GM12878 (cell line): ENCODE measurements around the gene LHFPL5. TPM values are rescaled to one million over a fixed set of nuclear protein-coding genes. Genes with fewer than 3 reads are reported as not detected.

Experiments used
- ATAC-seq: fragments of 200-7000 bp; cut with Tn5 transposase; 3 replicates; pipeline ENCODE4 v1.9.1; 2020; ENCODE audit warnings: mild to moderate bottlenecking, moderate library complexity
- BruUV-seq: library from RNA; stranded (reverse); fragments of 400-500 nt; replicated peaks from 2 replicates; lab custom pipeline; 2021; lab: Mats Ljungman, UMichigan
- CTCF ChIA-PET: fragments of 300-600 bp; sonication (Branson Sonifier 250); formaldehyde crosslinking; extraction: SDS; loops from one replicate; lab custom pipeline; 2021; ENCODE audit warnings: inconsistent platforms; lab: Yijun Ruan, JAX
- POLR2A ChIA-PET: fragments of 350-600 bp; formaldehyde crosslinking; extraction: SDS; loops from one replicate; lab custom pipeline; 2021; ENCODE audit warnings: inconsistent platforms; lab: Charles Lee
- RAD21 ChIA-PET: fragments of 300-600 bp; sonication (Branson Sonifier 250); formaldehyde crosslinking; loops from one replicate; lab custom pipeline; 2023; ENCODE audit warnings: antibody characterized with exemption; ENCODE audit not compliant: unreplicated experiment; lab: Charles Lee
- SMC1A ChIA-PET: fragments of 300-600 bp; sonication (Branson Sonifier 250); formaldehyde crosslinking; loops from one replicate; lab custom pipeline; 2023; ENCODE audit not compliant: unreplicated experiment, uncharacterized antibody; lab: Charles Lee
- DNase-seq: peaks from one replicate; pipeline ENCODE4 v3.0.0-alpha.2; 2011; ENCODE audit warnings: low read depth, low spot score
- FAIRE-seq: peaks from 3 replicates; lab custom pipeline; 2011; peaks lifted over from hg19 to GRCh38; lab: Jason Lieb, UNC
- H2AFZ ChIP-seq: 2 replicates; pipeline ENCODE4 v1.6.0; 2011; ENCODE audit warnings: low read depth, low read length, control low read depth; ENCODE audit not compliant: control insufficient read depth
- H3K27ac ChIP-seq: 2 replicates; pipeline ENCODE4 v1.5.1; 2011; ENCODE audit warnings: control low read depth; ENCODE audit not compliant: control insufficient read depth, insufficient read depth
- H3K27me3 ChIP-seq, 2 experiments: replicated peaks in 1 of 2; 2 replicates each; pipeline versions ENCODE4 v1.6.0 to v1.6.1; 2011; ENCODE audit warnings: low read length in 1 of 2; ENCODE audit not compliant: control insufficient read depth in 2 of 2, insufficient read depth in 2 of 2
- H3K36me3 ChIP-seq, 2 experiments: 2 replicates each; pipeline ENCODE4 v1.5.1; 2011; ENCODE audit warnings: low read length in 1 of 2; ENCODE audit not compliant: control insufficient read depth in 2 of 2, insufficient read depth in 2 of 2
- H3K4me1 ChIP-seq: 2 replicates; pipeline ENCODE4 v1.6.1; 2011; ENCODE audit warnings: mild to moderate bottlenecking, low read length, moderate library complexity, mixed read lengths; ENCODE audit not compliant: control insufficient read depth, insufficient read depth
- H3K4me2 ChIP-seq: 2 replicates; pipeline ENCODE4 v1.6.0; 2011; ENCODE audit warnings: control low read depth; ENCODE audit not compliant: control insufficient read depth, insufficient read depth
- H3K4me3 ChIP-seq: fragments of 200-600 bp; sonication (generic); 2 replicates; pipeline ENCODE4 v1.5.1; 2016
- H3K79me2 ChIP-seq: 2 replicates; pipeline ENCODE4 v1.6.0; 2011; ENCODE audit warnings: low read length; ENCODE audit not compliant: control insufficient read depth, insufficient read depth
- H3K9ac ChIP-seq: 2 replicates; pipeline ENCODE4 v1.8.0; 2011; ENCODE audit warnings: low read length, control low read depth, mixed read lengths; ENCODE audit not compliant: control insufficient read depth, insufficient read depth
- H3K9me3 ChIP-seq: replicated peaks from 3 replicates; pipeline ENCODE4 v1.5.1; 2011; ENCODE audit warnings: mild to moderate bottlenecking, low read length; ENCODE audit not compliant: control insufficient read depth, insufficient read depth
- H4K20me1 ChIP-seq: 2 replicates; pipeline ENCODE4 v1.6.0; 2011; ENCODE audit not compliant: control insufficient read depth, insufficient read depth
- CBX3 ChIP-seq: fragments of 200-600 bp; sonication (generic); IDR thresholded peaks from 2 replicates; pipeline ENCODE4 v1.6.1; 2016; ENCODE audit warnings: low read depth, borderline replicate concordance
- CBX5 ChIP-seq: sonication (generic); IDR thresholded peaks from 2 replicates; pipeline ENCODE4 v1.6.1; 2016; ENCODE audit warnings: low read depth, moderate library complexity, mild to moderate bottlenecking, inconsistent platforms
- ESRRA ChIP-seq: IDR thresholded peaks from 2 replicates; pipeline ENCODE4 v1.6.1; 2012; ENCODE audit warnings: mild to moderate bottlenecking, low read length, improper control_type of control experiment
- GATAD2B ChIP-seq: fragments of 450-650 bp; conservative IDR thresholded peaks from 2 replicates; pipeline ENCODE4 v1.6.1; 2017; ENCODE audit warnings: low read depth, mild to moderate bottlenecking, moderate library complexity
- KDM1A ChIP-seq: fragments of 200-600 bp; sonication (generic); IDR thresholded peaks from 2 replicates; pipeline ENCODE4 v1.6.1; 2016; ENCODE audit warnings: borderline replicate concordance
- NR2F1 ChIP-seq: fragments of 450-650 bp; conservative IDR thresholded peaks from 2 replicates; pipeline ENCODE4 v1.6.1; 2017; ENCODE audit warnings: mild to moderate bottlenecking
- RCOR1 ChIP-seq: conservative IDR thresholded peaks from 2 replicates; pipeline ENCODE4 v1.6.1; 2012; ENCODE audit warnings: low read depth, low read length, improper control_type of control experiment
- SPI1 ChIP-seq: IDR thresholded peaks from 2 replicates; pipeline ENCODE4 v1.6.1; 2011; ENCODE audit warnings: low read depth, mild to moderate bottlenecking, low read length, moderate library complexity, borderline replicate concordance; ENCODE audit not compliant: insufficient read depth
- TCF7 ChIP-seq: IDR thresholded peaks from 2 replicates; pipeline ENCODE4 v1.6.1; 2014; ENCODE audit warnings: antibody characterized with exemption, borderline replicate concordance
- WGBS: methylation state at CpG from one replicate; pipeline ENCODE4 v1.1.6; 2016; ENCODE audit warnings: low lambda C conversion rate; ENCODE audit not compliant: insufficient replicate concordance, insufficient coverage; ENCODE audit errors: missing lambda C conversion rate; 5-methylcytosine and 5-hydroxymethylcytosine counted together
- in situ Hi-C: fragments of 300-500 bp; cut with MboI; formaldehyde crosslinking; loops from 9 replicates; pipeline ENCODE4 v1.14.3; 2018; ENCODE audit warnings: mixed read lengths
- intact Hi-C: fragments of 100-400 bp; cut with micrococcal nuclease; formaldehyde crosslinking; loops from one replicate; pipeline ENCODE4 v1.14.2; 2022; ENCODE audit not compliant: unreplicated experiment
- polyA plus RNA-seq, 11 experiments: library from polyadenylated mRNA; depleted of rRNA in 4 of 11; unstranded in 6 of 11; stranded (reverse) in 5 of 11; fragments of >200 nt; fragmentation: Nextera tagmentation in 4 of 11; fragmentation: Illumina TruSeq in 1 of 11; extraction: Ambion mirVana in 4 of 11; extraction: Trizol in 1 of 11; gene quantifications; 1 replicate in 1 of 11; 2 replicates in 10 of 11; pipeline versions ENCODE4 v1.2.1 to v1.2.3, GENCODE V29; 2011 to 2016; ENCODE audit warnings: inconsistent platforms in 2 of 11, missing spikeins in 2 of 11, low read depth in 1 of 11
- total RNA-seq, 4 experiments: library from RNA; depleted of rRNA in 3 of 4; stranded (reverse); fragments of >200 nt in 3 of 4; fragmentation: Illumina TruSeq in 1 of 4; extraction: Trizol in 1 of 4; gene quantifications; 2 replicates each; pipeline versions ENCODE4 v1.2.1 to v1.2.3, GENCODE V29; 2013 to 2021
- TF ChIP-seq, protein P1 (sequence below): IDR thresholded peaks from 2 replicates; pipeline ENCODE4 v1.6.1; 2012; ENCODE audit warnings: improper control_type of control experiment, low read depth, low read length; ENCODE audit not compliant: insufficient replicate concordance
- TF ChIP-seq, protein P2 (sequence below): IDR thresholded peaks from 2 replicates; pipeline ENCODE4 v1.6.1; 2012; ENCODE audit warnings: low read depth, low read length, improper control_type of control experiment
- TF ChIP-seq, protein P3 (sequence below): IDR thresholded peaks from 2 replicates; pipeline ENCODE4 v1.6.1; 2012; ENCODE audit warnings: mild to moderate bottlenecking, low read depth, low read length

LHFPL5 gene
- total and polyA plus RNA-seq, 10 of the 15 experiments (the other 5 are each of a cell fraction or from before 2014, with no cell fraction given): 0.11 TPM; not detected in 9

DNA sequence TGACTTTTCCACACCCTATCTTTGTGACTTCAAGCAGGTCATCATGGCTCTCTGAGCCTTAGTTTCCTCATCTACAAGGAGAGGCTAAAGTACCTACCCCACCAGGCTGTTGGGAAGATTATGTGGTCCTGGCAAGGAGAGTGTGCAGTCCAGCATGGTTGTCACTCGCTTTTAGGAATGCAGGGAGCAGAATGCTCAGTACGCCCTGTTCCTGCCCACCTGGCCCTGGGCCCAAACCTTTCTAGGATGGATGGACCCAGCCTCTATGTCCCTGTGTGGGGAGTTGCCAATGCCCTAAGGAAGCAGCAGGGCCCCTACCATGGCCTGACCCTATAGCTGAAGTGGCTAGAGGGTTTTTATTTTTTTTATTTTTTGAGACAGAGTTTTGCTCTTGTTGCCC lies 26.7 kb upstream of the LHFPL5 start:
- ATAC-seq (no peak), DNase-seq (no peak), FAIRE-seq (no peak)
- POLR2A ChIA-PET: no interaction called here
- Histone ChIP-seq H3K79me2 (no peaks in the 10 kb centered on the region), H3K9me3 (no peaks in the 10 kb centered on the region), H4K20me1 (no peaks in the 10 kb centered on the region), H3K4me1 (no peaks in the 10 kb centered on the region), H3K4me3 (no peak overlapping the region), H3K27ac (no peak overlapping the region), H3K4me2 (no peak overlapping the region), H3K36me3 (no peaks in the 10 kb centered on the region), H2AFZ (no peak overlapping the region), H3K9ac (no peak overlapping the region), H3K27me3 (no peaks in the 10 kb centered on the region; a peak in 1 of 4 replicates)
- 88% methylated on average over 2 of the region's 2 CpGs for WGBS
- no TSS peak for BruUV-seq
- in situ Hi-C loops: no loop called here
- RAD21 ChIA-PET: no interaction called here
- SMC1A ChIA-PET: no interaction called here
- intact Hi-C loops: no loop called here
- CTCF ChIA-PET: no interaction called here
- no peak for TF ChIP-seq ESRRA
- no peak for TF ChIP-seq TCF7
- TF ChIP-seq KDM1A: no peak
- TF ChIP-seq, protein P1, sequence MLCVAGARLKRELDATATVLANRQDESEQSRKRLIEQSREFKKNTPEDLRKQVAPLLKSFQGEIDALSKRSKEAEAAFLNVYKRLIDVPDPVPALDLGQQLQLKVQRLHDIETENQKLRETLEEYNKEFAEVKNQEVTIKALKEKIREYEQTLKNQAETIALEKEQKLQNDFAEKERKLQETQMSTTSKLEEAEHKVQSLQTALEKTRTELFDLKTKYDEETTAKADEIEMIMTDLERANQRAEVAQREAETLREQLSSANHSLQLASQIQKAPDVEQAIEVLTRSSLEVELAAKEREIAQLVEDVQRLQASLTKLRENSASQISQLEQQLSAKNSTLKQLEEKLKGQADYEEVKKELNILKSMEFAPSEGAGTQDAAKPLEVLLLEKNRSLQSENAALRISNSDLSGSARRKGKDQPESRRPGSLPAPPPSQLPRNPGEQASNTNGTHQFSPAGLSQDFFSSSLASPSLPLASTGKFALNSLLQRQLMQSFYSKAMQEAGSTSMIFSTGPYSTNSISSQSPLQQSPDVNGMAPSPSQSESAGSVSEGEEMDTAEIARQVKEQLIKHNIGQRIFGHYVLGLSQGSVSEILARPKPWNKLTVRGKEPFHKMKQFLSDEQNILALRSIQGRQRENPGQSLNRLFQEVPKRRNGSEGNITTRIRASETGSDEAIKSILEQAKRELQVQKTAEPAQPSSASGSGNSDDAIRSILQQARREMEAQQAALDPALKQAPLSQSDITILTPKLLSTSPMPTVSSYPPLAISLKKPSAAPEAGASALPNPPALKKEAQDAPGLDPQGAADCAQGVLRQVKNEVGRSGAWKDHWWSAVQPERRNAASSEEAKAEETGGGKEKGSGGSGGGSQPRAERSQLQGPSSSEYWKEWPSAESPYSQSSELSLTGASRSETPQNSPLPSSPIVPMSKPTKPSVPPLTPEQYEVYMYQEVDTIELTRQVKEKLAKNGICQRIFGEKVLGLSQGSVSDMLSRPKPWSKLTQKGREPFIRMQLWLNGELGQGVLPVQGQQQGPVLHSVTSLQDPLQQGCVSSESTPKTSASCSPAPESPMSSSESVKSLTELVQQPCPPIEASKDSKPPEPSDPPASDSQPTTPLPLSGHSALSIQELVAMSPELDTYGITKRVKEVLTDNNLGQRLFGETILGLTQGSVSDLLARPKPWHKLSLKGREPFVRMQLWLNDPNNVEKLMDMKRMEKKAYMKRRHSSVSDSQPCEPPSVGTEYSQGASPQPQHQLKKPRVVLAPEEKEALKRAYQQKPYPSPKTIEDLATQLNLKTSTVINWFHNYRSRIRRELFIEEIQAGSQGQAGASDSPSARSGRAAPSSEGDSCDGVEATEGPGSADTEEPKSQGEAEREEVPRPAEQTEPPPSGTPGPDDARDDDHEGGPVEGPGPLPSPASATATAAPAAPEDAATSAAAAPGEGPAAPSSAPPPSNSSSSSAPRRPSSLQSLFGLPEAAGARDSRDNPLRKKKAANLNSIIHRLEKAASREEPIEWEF: no peak
- no peak for TF ChIP-seq RCOR1
- TF ChIP-seq CBX5: no peak
- no peak for TF ChIP-seq GATAD2B
- TF ChIP-seq, protein P2, sequence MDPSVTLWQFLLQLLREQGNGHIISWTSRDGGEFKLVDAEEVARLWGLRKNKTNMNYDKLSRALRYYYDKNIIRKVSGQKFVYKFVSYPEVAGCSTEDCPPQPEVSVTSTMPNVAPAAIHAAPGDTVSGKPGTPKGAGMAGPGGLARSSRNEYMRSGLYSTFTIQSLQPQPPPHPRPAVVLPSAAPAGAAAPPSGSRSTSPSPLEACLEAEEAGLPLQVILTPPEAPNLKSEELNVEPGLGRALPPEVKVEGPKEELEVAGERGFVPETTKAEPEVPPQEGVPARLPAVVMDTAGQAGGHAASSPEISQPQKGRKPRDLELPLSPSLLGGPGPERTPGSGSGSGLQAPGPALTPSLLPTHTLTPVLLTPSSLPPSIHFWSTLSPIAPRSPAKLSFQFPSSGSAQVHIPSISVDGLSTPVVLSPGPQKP: no peak
- TF ChIP-seq CBX3: no peak
- TF ChIP-seq, protein P3, sequence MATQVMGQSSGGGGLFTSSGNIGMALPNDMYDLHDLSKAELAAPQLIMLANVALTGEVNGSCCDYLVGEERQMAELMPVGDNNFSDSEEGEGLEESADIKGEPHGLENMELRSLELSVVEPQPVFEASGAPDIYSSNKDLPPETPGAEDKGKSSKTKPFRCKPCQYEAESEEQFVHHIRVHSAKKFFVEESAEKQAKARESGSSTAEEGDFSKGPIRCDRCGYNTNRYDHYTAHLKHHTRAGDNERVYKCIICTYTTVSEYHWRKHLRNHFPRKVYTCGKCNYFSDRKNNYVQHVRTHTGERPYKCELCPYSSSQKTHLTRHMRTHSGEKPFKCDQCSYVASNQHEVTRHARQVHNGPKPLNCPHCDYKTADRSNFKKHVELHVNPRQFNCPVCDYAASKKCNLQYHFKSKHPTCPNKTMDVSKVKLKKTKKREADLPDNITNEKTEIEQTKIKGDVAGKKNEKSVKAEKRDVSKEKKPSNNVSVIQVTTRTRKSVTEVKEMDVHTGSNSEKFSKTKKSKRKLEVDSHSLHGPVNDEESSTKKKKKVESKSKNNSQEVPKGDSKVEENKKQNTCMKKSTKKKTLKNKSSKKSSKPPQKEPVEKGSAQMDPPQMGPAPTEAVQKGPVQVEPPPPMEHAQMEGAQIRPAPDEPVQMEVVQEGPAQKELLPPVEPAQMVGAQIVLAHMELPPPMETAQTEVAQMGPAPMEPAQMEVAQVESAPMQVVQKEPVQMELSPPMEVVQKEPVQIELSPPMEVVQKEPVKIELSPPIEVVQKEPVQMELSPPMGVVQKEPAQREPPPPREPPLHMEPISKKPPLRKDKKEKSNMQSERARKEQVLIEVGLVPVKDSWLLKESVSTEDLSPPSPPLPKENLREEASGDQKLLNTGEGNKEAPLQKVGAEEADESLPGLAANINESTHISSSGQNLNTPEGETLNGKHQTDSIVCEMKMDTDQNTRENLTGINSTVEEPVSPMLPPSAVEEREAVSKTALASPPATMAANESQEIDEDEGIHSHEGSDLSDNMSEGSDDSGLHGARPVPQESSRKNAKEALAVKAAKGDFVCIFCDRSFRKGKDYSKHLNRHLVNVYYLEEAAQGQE: no peak
- TF ChIP-seq NR2F1: no peak
- TF ChIP-seq SPI1: no peak
